Measurements from ENCODE around the gene RPIA.
"Not testable (repeated sequence)": the region's sequence is repeated elsewhere in the genome, so short reads cannot be mapped to it uniquely, and the experiment has no call there.

RPIA gene

DNA sequence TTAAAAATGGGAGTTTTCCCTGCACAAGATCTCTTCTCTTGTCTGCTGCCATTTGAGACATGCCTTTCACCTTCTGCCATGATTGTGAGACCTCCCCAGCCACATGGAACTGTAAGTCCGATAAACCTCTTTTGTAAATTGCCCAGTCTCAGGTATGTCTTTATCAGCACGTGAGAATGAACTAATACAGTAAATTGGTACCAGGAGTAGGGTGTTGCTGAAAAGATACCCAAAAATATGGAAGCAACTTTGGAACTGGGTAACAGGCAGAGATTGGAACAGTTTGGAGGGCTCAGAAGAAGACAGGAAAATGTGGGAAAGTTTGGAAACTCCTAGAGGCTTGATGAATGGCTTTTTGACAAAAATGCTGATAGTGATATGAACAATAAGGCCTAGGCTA lies 67.2 kb downstream of the RPIA start:
- not testable (repeated sequence) for H4K5ac ChIP-seq (ENCODE audit: low read length); H2BK15ac ChIP-seq (replicated peaks; ENCODE audit: low read depth); H3K56ac ChIP-seq (ENCODE audit: low read length); H4K8ac ChIP-seq (ENCODE audit: low read depth, low read length); H3K27ac ChIP-seq (ENCODE audit: low read depth, low read length); H3K9ac ChIP-seq (ENCODE audit: low read length); H3K18ac ChIP-seq (ENCODE audit: low read length); H3K27me3 ChIP-seq (ENCODE audit: insufficient read depth, low read length, poor library complexity); H2AK5ac ChIP-seq (ENCODE audit: low read length); H2BK120ac ChIP-seq (ENCODE audit: low read depth, low read length); DNase-seq; H3K4me3 ChIP-seq (ENCODE audit: low read length); H2BK5ac ChIP-seq (ENCODE audit: low read length); H3K79me1 ChIP-seq (ENCODE audit: low read length); H3K23ac ChIP-seq (ENCODE audit: low read length); H3K4me1 ChIP-seq (ENCODE audit: control insufficient read depth, low read depth, low read length); H3K79me2 ChIP-seq (ENCODE audit: control insufficient read depth, insufficient read depth, low read length); H3K4me2 ChIP-seq (ENCODE audit: low read length); H3K36me3 ChIP-seq (ENCODE audit: control insufficient read depth, insufficient read depth, low read length); H3K4ac ChIP-seq (ENCODE audit: low read depth, low read length)
- no CpG with 5 or more reads among the region's 2 CpGs for WGBS (ENCODE audit: extremely low coverage, insufficient coverage, low lambda C conversion rate)

DNA sequence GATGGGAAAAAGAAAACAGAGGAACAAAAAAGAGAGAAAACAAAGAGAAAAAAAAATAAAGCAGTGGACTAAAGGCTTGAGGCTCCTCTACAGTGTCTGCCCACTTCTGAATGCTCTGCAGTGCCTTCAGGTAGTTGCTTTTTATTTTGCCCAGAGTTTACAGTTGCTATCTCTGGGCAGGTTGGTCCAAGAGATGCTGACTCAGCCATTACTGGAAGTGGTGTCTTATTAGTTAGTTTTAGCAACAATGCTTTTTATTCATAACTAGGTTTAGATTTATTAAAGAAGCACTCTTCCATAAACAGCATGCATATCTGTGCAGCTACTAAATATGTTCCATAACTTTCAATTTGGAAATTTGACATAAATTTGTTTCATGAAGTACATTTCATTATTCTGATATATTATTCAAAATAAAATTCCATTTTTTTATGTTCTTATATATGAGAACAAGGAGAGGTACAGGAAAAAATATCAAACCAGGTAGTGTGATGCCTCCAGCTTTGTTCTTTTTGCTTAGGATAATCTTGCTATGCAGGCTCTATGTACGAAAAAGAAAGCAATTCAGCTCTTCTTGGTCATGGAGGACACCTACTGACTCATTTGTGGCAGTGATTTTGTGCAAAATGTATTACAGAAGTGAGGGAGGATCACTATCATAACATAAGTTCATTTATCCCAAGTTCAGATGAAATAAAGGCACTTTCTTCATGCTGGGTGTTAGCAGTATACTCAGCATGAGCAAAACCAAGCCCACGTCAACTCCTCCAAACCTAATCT lies 69.5 kb downstream of the RPIA start:
- Histone ChIP-seq H3K9ac (ENCODE audit: low read length) (no peak overlapping the region), H3K18ac (ENCODE audit: low read length) (no peak overlapping the region), H3K27me3 (ENCODE audit: insufficient read depth, low read length, poor library complexity) (no peaks in the 10 kb centered on the region)

DNA sequence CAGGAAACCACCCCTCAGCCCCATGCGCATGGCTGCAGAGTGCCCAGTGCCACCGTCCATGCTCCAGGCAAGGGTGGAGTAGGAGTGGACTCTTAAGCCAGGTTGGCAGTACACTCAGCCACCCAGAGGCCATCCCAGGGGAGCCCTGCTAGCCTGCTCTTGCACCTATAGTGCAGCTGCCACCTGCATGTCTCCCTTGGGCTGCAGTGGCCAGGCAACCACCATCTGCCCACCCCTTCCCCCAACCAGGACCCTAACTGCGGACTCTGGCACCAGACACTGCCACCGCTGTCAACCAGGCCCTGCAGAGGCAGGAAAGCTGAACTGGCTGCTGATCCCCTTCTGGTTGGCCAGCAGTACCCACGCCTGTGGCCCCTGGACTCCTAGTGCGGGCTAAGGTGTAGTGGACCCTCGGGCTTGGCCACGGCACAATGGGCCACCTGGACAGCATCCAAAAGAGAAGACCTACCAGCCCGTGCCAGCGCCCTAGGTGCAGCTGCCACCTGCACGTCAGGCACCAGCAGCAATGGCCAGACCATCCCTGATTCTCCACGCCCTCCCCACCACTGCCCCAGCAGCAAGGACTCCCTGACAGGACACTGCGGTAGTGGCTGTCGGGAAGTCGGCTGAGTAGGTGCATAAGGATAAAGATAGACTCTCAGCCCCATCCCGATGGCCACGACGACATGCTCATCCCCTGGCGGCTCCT lies 72.8 kb downstream of the RPIA start:
- H3K4me1 ChIP-seq (ENCODE audit: control insufficient read depth, low read depth, low read length): no peaks in the 10 kb centered on the region
- no peaks in the 10 kb centered on the region for H3K79me1 ChIP-seq (ENCODE audit: low read length)
- no peak overlapping the region for H2BK15ac ChIP-seq (replicated peaks; ENCODE audit: low read depth)
- no peak for DNase-seq
- no peak overlapping the region for H3K18ac ChIP-seq (ENCODE audit: low read length)
- H3K4ac ChIP-seq (ENCODE audit: low read depth, low read length): no peak overlapping the region
- no peak overlapping the region for H3K27ac ChIP-seq (ENCODE audit: low read depth, low read length)
- no CpG with 5 or more reads among the region's 19 CpGs for WGBS (ENCODE audit: extremely low coverage, insufficient coverage, low lambda C conversion rate)
- H3K4me3 ChIP-seq (ENCODE audit: low read length): no peak overlapping the region
- H4K5ac ChIP-seq (ENCODE audit: low read length): no peak overlapping the region
- no peak overlapping the region for H2BK5ac ChIP-seq (ENCODE audit: low read length)
- H3K9ac ChIP-seq (ENCODE audit: low read length): no peak overlapping the region
- no peak overlapping the region for H4K8ac ChIP-seq (ENCODE audit: low read depth, low read length)
- H3K56ac ChIP-seq (ENCODE audit: low read length): peak overlapping the region; percentile 74
- no peak overlapping the region for H2BK120ac ChIP-seq (ENCODE audit: low read depth, low read length)
- no peaks in the 10 kb centered on the region for H3K36me3 ChIP-seq (ENCODE audit: control insufficient read depth, insufficient read depth, low read length)
- H3K23ac ChIP-seq (ENCODE audit: low read length): no peak overlapping the region
- H3K4me2 ChIP-seq (ENCODE audit: low read length): no peak overlapping the region
- no peaks in the 10 kb centered on the region for H3K27me3 ChIP-seq (ENCODE audit: insufficient read depth, low read length, poor library complexity)
- H2AK5ac ChIP-seq (ENCODE audit: low read length): no peak overlapping the region
- no peaks in the 10 kb centered on the region for H3K79me2 ChIP-seq (ENCODE audit: control insufficient read depth, insufficient read depth, low read length)

More for the DNA sequence above, 69.5 kb downstream of the RPIA start:
- Histone ChIP-seq H2AK5ac (ENCODE audit: low read length) (no peak overlapping the region), H3K36me3 (ENCODE audit: control insufficient read depth, insufficient read depth, low read length) (no peaks in the 10 kb centered on the region), H3K79me2 (ENCODE audit: control insufficient read depth, insufficient read depth, low read length) (no peaks in the 10 kb centered on the region), H3K4me2 (ENCODE audit: low read length) (no peak overlapping the region), H3K79me1 (ENCODE audit: low read length) (no peaks in the 10 kb centered on the region), H2BK5ac (ENCODE audit: low read length) (no peak overlapping the region), H3K4ac (ENCODE audit: low read depth, low read length) (no peak overlapping the region), H3K4me3 (ENCODE audit: low read length) (no peak overlapping the region), H2BK15ac (replicated peaks; ENCODE audit: low read depth) (no peak overlapping the region), H3K56ac (ENCODE audit: low read length) (no peak overlapping the region), H3K27ac (ENCODE audit: low read depth, low read length) (no peak overlapping the region), H4K8ac (ENCODE audit: low read depth, low read length) (no peak overlapping the region), H4K5ac (ENCODE audit: low read length) (no peak overlapping the region), H2BK120ac (ENCODE audit: low read depth, low read length) (no peak overlapping the region), H3K23ac (ENCODE audit: low read length) (no peak overlapping the region), H3K4me1 (ENCODE audit: control insufficient read depth, low read depth, low read length) (no peaks in the 10 kb centered on the region)
- DNase-seq: no peak
- WGBS (ENCODE audit: extremely low coverage, insufficient coverage, low lambda C conversion rate): no CpG with 5 or more reads among the region's 2 CpGs

GRCh38 chr2:88764850-88765153 lies 73.3 kb downstream of the RPIA start:
- Histone ChIP-seq H3K56ac (ENCODE audit: low read length) (peak overlapping the region; percentile 74), H3K4ac (ENCODE audit: low read depth, low read length) (no peak overlapping the region), H3K23ac (ENCODE audit: low read length) (no peak overlapping the region), H3K27me3 (ENCODE audit: insufficient read depth, low read length, poor library complexity) (no peaks in the 10 kb centered on the region), H3K36me3 (ENCODE audit: control insufficient read depth, insufficient read depth, low read length) (no peaks in the 10 kb centered on the region), H4K8ac (ENCODE audit: low read depth, low read length) (no peak overlapping the region), H3K4me1 (ENCODE audit: control insufficient read depth, low read depth, low read length) (no peaks in the 10 kb centered on the region), H3K27ac (ENCODE audit: low read depth, low read length) (no peak overlapping the region), H3K79me1 (ENCODE audit: low read length) (no peaks in the 10 kb centered on the region), H4K5ac (ENCODE audit: low read length) (no peak overlapping the region), H3K79me2 (ENCODE audit: control insufficient read depth, insufficient read depth, low read length) (no peaks in the 10 kb centered on the region), H2BK5ac (ENCODE audit: low read length) (no peak overlapping the region), H3K9ac (ENCODE audit: low read length) (peak overlapping the region; percentile 34), H2BK15ac (replicated peaks; ENCODE audit: low read depth) (no peak overlapping the region), H3K18ac (ENCODE audit: low read length) (no peak overlapping the region), H2AK5ac (ENCODE audit: low read length) (no peak overlapping the region), H3K4me3 (ENCODE audit: low read length) (no peak overlapping the region), H2BK120ac (ENCODE audit: low read depth, low read length) (no peak overlapping the region), H3K4me2 (ENCODE audit: low read length) (peak overlapping the region; percentile 53)
- DNase-seq: no peak
- WGBS (ENCODE audit: extremely low coverage, insufficient coverage, low lambda C conversion rate): no CpG with 5 or more reads among the region's 22 CpGs

DNA sequence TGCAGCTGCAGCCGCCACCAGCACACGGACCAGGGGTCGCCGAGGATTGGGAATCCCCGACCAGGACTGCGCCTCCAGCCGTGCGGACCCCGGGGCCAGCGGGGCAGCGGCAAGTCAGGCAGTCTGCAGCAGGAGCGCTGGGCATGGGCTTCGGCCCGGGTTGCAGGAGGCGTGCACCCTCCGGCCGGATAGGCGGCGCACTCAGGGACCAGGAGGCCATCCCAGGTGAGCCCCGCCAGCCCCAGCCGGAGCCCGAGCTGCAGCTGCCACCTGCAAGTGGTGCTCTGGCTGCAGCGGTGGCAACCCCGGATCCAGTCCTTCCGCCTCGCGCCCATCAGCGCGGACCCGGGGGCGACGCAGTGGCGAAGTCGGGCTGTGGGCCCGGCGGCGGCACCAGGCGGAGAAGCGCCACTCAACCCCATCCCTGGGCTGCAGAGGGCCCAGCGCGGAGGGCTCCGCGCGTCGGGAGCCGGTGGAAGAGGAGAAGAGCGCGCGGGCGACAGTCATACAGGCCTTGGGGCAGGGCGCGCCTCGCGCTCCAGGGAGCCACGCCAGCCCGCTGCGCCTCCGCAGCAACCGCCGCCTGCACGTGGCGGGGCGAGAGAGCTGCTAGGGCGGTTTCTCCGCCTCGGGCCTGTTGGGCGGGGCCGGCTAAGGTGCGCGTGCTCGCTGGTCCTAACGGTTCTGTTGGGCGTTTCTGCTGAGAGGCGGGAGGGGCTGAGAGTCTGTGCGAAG lies 73.8 kb downstream of the RPIA start:
- no CpG with 5 or more reads among the region's 75 CpGs for WGBS (ENCODE audit: extremely low coverage, insufficient coverage, low lambda C conversion rate)
- Histone ChIP-seq H3K4ac (ENCODE audit: low read depth, low read length) (no peak overlapping the region), H3K23ac (ENCODE audit: low read length) (no peak overlapping the region), H2BK5ac (ENCODE audit: low read length) (no peak overlapping the region), H3K4me3 (ENCODE audit: low read length) (no peak overlapping the region), H2BK15ac (replicated peaks; ENCODE audit: low read depth) (no peak overlapping the region), H3K18ac (ENCODE audit: low read length) (no peak overlapping the region), H3K79me2 (ENCODE audit: control insufficient read depth, insufficient read depth, low read length) (no peaks in the 10 kb centered on the region), H3K36me3 (ENCODE audit: control insufficient read depth, insufficient read depth, low read length) (no peaks in the 10 kb centered on the region), H3K56ac (ENCODE audit: low read length) (peak overlapping the region; percentile 74), H3K4me2 (ENCODE audit: low read length) (peak overlapping the region; percentile 53), H4K5ac (ENCODE audit: low read length) (no peak overlapping the region), H3K4me1 (ENCODE audit: control insufficient read depth, low read depth, low read length) (no peaks in the 10 kb centered on the region), H2BK120ac (ENCODE audit: low read depth, low read length) (no peak overlapping the region), H3K27me3 (ENCODE audit: insufficient read depth, low read length, poor library complexity) (no peaks in the 10 kb centered on the region), H3K9ac (ENCODE audit: low read length) (peak overlapping the region; percentile 34), H2AK5ac (ENCODE audit: low read length) (no peak overlapping the region), H3K27ac (ENCODE audit: low read depth, low read length) (no peak overlapping the region), H3K79me1 (ENCODE audit: low read length) (no peaks in the 10 kb centered on the region), H4K8ac (ENCODE audit: low read depth, low read length) (no peak overlapping the region)
- peak; percentile 76 for DNase-seq
